ELF-1 (cell line): Measurements from ENCODE around the gene FGF16.
"Not testable (repeated sequence)": the region's sequence is repeated elsewhere in the genome, so short reads cannot be mapped to it uniquely, and the experiment has no call there.

ENCODE experiments used
- DNase-seq: peaks from one replicate; pipeline ENCODE4 v3.0.0-alpha.2; 2016; ENCODE audit warnings: low read depth, low spot score

The FGF16 gene

GRCh38 chrX:77446908-77447652, at the start of gene FGF16:
Gene FGF16 (plus strand): TSS chrX:77447389. CDS start chrX:77447675, 286 bp downstream.
- peak; percentile 50 for DNase-seq

GRCh38 chrX:77398330-77398954, 48.7 kb upstream of the FGF16 start:
- no peak for DNase-seq

GRCh38 chrX:77404419-77404818, 42.8 kb upstream of the FGF16 start:
- DNase-seq: no peak

GRCh38 chrX:77407821-77408220, 39.4 kb upstream of the FGF16 start:
- DNase-seq: not testable (repeated sequence)

- DNase-seq: no peak
Measured at GRCh38 chrX:77412631-77413030, 34.6 kb upstream of the FGF16 start.

- peak; percentile 51 for DNase-seq
Measured at GRCh38 chrX:77415161-77415560, 32.0 kb upstream of the FGF16 start.

GRCh38 chrX:77415882-77416281, 31.3 kb upstream of the FGF16 start:
- no peak for DNase-seq

GRCh38 chrX:77422891-77423648, 24.1 kb upstream of the FGF16 start:
- peak; percentile 96 for DNase-seq

GRCh38 chrX:77426811-77427210, 20.4 kb upstream of the FGF16 start:
- no peak for DNase-seq

- DNase-seq: no peak
Measured at GRCh38 chrX:77427611-77428010, 19.6 kb upstream of the FGF16 start.

GRCh38 chrX:77428551-77428950, 18.6 kb upstream of the FGF16 start:
- DNase-seq: no peak

GRCh38 chrX:77431227-77431626, 16.0 kb upstream of the FGF16 start:
- peak; percentile 88 for DNase-seq

- no peak for DNase-seq
Measured at GRCh38 chrX:77433001-77433400, 14.2 kb upstream of the FGF16 start.

- no peak for DNase-seq
Measured at GRCh38 chrX:77434962-77435361, 12.2 kb upstream of the FGF16 start.

GRCh38 chrX:77436271-77436670, 10.9 kb upstream of the FGF16 start:
- no peak for DNase-seq

- DNase-seq: no peak
Measured at GRCh38 chrX:77436682-77437081, 10.5 kb upstream of the FGF16 start.

GRCh38 chrX:77440330-77440729, 6.9 kb upstream of the FGF16 start:
- no peak for DNase-seq

- no peak for DNase-seq
Measured at GRCh38 chrX:77441033-77441432, 6.2 kb upstream of the FGF16 start.

GRCh38 chrX:77441479-77441878, 5.7 kb upstream of the FGF16 start:
- DNase-seq: no peak

- no peak for DNase-seq
Measured at GRCh38 chrX:77442728-77443127, 4.5 kb upstream of the FGF16 start.

GRCh38 chrX:77444075-77444474, 3.1 kb upstream of the FGF16 start:
- DNase-seq: no peak

- no peak for DNase-seq
Measured at GRCh38 chrX:77444545-77444944, 2.6 kb upstream of the FGF16 start.
